IPS-NIHi11 (cell line): Measurements from ENCODE around the gene SELENOS.

ENCODE experiments used
- DNase-seq: peaks from one replicate; pipeline ENCODE4 v3.0.0; 2012; ENCODE audit warnings: mixed read lengths, low spot score

Gene SELENOS

DNA sequence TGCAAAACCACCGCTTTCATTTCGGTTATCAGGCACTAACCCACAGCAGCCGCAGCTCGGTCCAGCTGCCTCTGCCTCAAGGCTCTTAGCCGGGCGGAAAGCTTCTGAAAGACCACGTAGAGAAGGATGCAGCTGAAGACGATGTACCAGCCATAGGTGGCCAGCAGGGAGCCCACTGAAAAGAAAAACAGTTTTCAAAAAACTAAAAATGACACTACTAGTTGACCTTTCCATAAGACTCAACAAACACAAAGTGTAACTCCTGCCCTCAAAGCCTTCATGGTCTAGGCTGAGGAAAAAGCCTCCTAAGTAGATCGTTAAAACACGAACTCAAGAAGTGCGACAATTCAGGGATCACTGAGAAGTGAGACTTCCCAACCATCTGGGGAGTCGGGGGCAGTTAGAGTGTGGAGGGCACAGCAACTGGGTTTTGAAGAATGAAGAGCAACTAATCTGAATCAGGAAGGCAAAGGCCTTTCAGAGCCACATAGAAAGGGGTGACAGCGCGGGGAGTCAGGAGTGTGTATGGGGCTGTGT is 716 bp downstream of the SELENOS start:
- no peak for DNase-seq

DNA sequence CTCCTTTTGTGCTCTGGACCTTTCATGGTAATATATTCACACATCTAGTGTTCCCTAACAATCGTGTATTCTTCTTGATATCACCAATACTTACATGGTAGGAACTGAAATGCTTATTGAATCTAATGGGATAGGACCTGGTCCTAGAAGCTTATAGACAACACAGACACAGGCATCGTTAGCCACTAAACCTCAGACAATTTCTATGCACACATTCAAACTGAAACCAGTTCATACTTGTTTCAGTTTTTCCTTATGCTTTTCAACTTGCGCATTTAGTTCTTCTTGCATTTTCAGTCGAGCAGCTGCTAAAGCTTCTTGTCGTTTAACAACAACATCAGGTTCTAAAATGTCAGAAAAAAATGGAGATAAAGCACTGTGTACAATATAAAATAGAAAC is 2.3 kb downstream of the SELENOS start:
- DNase-seq: no peak

DNA sequence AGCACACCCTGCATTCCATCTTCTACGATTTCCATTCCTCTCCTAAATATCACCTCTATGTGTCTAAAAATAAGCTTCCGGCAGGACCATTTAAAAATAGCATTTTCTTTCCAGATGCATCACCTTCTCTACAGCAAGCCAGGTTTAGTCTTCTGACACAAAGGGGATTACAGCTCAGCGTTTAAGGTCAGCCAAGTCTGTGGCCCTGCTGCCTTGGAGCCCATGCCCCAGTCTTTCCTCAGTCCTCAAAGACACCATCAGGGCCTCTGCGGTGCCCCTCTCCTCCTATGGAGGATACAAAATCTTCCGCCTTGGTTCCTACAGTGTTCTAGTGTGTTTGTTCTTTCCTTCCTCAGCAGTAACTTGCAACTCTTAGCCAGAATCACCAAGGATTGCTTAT is 3.8 kb downstream of the SELENOS start:
- no peak for DNase-seq

GRCh38 chr15:101272584-101272983 is 4.7 kb downstream of the SELENOS start:
- no peak for DNase-seq

GRCh38 chr15:101269479-101270223 is 7.6 kb downstream of the SELENOS start:
- DNase-seq: peak; percentile 46

DNA sequence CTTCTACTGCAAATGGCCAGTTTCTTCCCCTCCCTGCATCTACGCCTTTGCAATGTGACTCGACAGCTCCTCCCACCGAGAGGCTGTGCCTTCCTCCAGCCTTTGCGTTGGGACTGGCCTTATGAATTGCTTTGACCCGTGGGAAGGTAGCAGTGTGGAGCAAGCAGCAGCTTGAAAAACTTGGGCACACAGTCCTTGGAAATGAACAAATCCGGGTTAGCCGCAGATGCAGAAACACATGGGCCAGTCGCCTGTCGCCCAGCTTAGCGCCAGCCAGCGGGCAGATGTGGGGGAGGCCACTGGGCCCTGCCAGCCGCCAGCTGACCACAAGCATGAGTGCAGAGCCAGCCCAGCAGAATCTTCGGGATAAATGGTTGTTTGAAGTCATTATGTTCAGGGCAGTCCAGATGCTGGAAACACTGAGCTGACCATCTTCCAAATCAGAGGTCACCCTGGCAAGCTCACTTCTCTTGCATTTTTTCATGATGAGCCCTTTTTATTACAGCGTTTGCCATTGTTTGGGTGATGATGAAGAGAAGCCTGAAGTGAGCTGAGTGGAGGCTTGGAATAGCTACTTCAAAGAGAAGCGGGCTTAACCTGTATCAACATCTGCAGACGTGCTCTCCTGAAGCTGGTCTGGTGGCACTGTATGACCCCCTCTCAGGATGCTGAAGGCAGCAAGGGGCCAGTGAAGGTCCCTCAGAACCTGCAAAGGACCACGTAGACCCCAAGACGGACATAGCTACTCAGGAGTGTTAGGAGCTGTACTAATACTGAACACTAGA is 9.8 kb downstream of the SELENOS start:
- DNase-seq: peak; percentile 62

DNA sequence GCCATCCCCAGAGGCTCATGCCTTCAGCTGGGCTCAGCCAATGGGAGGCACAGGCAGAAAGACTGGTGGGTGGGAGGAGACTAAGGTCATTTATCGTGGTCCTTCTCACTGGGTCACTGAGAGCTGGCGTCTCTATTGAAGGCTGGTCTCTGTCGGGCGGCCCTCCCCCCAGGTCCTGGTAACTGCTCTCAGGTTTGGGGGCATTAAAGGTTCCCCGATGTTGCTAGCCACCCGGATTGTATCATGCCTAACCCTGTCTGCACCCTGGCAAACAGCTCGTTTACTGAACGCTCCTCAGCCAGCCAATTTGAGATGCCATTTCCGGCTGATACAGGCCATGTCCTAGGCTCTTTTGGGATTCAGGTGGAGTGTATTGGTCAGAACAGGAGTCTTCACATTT is 10.5 kb downstream of the SELENOS start:
- peak; percentile 29 for DNase-seq

DNA sequence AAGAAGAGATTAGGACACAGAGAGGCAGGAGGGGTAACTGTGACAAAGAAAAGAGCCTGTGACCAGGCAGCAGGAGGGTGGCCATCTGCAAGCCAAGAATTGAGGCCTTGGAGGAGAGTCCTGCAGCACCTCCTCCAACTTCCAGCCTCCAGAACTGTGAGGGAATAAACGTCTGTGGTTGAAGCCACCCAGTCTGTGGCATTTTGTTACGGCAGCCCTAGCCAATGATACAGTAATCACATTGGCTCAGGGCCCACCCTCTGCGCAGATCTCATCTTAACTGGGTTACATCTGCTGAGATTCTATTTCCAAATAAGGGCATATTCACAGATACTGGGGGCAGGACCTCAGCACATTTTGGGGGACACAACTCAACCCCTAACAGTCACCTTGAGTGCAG is 11.3 kb downstream of the SELENOS start:
- no peak for DNase-seq

DNA sequence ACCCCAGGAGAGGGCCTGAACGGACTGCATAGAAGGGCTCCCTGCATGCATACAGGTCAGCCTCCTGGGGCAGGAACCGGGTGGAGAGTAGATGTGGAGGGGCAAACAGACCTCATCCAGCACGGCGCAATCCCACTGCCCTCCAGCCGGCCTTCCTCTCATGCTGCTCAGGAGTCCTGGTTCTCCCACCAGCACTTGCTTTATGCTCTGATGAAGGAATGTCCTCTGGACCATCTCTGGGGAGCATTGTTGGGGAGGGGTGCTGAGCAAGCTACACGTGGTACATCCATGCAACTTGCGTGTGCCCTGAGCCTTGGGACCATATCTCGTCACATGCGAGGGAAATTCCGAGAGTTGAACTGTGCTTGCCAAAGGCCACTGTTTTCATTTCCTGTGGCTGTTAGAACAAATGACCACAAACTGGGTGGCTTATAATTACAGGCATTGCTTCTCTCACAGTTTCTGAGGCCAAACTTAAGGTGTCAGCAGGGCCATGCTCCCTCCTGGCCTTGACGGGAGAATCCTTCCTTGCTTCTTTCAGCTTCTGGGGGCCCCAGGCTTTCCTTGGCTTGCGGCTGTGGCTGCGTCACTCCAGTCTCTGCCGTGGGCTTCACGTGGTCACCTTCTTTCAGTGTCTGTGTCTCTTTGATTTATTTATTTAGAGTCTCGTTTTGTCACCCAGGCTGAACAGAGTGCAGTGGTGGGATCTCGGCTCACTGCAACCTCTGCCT is 12.2 kb downstream of the SELENOS start:
- DNase-seq: no peak

GRCh38 chr15:101264011-101264410 is 13.3 kb downstream of the SELENOS start:
- no peak for DNase-seq

GRCh38 chr15:101262551-101262950 is 14.7 kb downstream of the SELENOS start:
- no peak for DNase-seq

DNA sequence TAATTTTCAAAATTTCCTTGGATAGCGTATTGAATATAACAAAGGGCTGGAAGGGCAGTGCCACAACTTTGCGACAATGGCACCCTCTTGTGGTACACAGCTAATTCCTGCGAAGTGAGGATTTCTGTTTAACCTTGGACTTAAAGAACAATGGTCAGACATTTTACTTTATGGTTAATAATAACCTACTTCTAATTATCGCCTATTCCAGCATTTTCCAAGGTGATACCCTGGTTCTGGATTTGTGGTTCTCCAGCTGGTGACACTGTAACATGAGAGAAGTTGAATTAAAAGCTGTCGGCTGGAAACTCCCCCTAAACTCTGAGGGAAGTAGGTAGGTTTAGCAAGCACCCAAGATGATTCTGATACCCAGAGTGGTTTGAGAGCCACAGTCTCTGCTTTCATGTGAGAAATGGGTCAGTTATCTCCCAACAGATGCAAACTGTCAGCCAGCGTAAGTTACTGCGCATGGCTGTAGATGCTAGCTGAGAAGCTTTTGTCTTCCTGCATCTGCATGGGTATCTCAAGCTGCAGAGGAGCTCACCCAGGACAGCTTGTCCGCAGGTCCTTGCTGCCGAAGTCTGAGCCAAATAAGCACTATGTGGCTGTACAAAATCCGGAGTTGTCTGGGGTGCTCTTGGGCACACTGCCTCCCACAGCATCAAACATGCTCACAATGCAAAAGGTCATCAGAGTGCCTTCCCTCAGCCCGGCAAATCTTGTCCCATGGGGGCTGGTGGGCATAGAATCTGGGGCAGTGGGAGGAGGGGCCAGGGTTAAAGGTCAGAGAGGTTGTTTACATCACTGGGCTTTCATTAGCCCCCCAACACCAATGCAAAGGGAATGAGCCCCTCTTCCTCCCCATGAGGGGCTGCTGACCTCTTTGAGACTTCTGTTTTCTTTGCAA is 18.8 kb downstream of the SELENOS start:
- peak; percentile 46 for DNase-seq

GRCh38 chr15:101256757-101257156 is 20.5 kb downstream of the SELENOS start:
- DNase-seq: no peak

GRCh38 chr15:101255615-101256241 is 21.6 kb downstream of the SELENOS start:
- no peak for DNase-seq

GRCh38 chr15:101255051-101255395 is 22.3 kb downstream of the SELENOS start:
- DNase-seq: no peak

- no peak for DNase-seq
Measured at GRCh38 chr15:101254157-101255050, 22.9 kb downstream of the SELENOS start.

GRCh38 chr15:101252836-101253235 is 24.4 kb downstream of the SELENOS start:
- DNase-seq: no peak

- DNase-seq: peak; percentile 79
Measured at GRCh38 chr15:101251830-101252820, 25.2 kb downstream of the SELENOS start, which contains the start of gene CHSY1. Gene CHSY1, minus strand, starts transcription at chr15:101252048. Its CDS starts 592 bp downstream, at chr15:101251456.
